Activated CD4-positive, alpha-beta T cell treated with anti-CD3 and anti-CD28 coated beads, Interleukin-2, amount 10 ng/mL, durations not matched to agents 7 days and 5 days (primary cell): ENCODE data around the gene NOTCH1. TPM values are rescaled to one million over a fixed set of nuclear protein-coding genes. Genes with fewer than 3 reads are reported as not detected.

Experiments used
- CTCF ChIA-PET: fragments of 350-600 bp; sonication (Branson Sonifier 250); formaldehyde crosslinking; loops from one replicate; lab custom pipeline; 2021; ENCODE audit warnings: antibody characterized with exemption; lab: Charles Lee
- POLR2A ChIA-PET: fragments of 350-600 bp; sonication (Branson Sonifier 250); formaldehyde crosslinking; loops from one replicate; lab custom pipeline; 2021; ENCODE audit warnings: antibody characterized with exemption; lab: Charles Lee
- DNase-seq: peaks from one replicate; pipeline ENCODE4 v3.0.0-alpha.2; 2020
- H3K27ac Mint-ChIP-seq: one replicate; pipeline ENCODE4 v1.8.0; 2021; ENCODE audit warnings: mild to moderate bottlenecking, moderate library complexity, mixed read lengths
- H3K27me3 Mint-ChIP-seq: one replicate; pipeline ENCODE4 v1.8.0; 2021; ENCODE audit warnings: mixed read lengths
- H3K36me3 Mint-ChIP-seq: one replicate; pipeline ENCODE4 v1.8.0; 2021; ENCODE audit warnings: low read depth, mixed read lengths
- H3K4me1 Mint-ChIP-seq: one replicate; pipeline ENCODE4 v1.8.0; 2021; ENCODE audit warnings: mixed read lengths
- H3K4me3 Mint-ChIP-seq: one replicate; pipeline ENCODE4 v1.8.0; 2021; ENCODE audit warnings: mild to moderate bottlenecking, moderate library complexity, mixed read lengths
- H3K9me3 Mint-ChIP-seq: one replicate; pipeline ENCODE4 v1.8.0; 2021; ENCODE audit warnings: mixed read lengths
- total RNA-seq, 2 experiments: library from RNA; stranded (reverse); gene quantifications; one replicate each; pipeline ENCODE4 v1.2.3, GENCODE V29; 2021

The NOTCH1 gene
- total RNA-seq, 2 experiments from 2014 or later = 73.6 to 74.4 TPM

DNA sequence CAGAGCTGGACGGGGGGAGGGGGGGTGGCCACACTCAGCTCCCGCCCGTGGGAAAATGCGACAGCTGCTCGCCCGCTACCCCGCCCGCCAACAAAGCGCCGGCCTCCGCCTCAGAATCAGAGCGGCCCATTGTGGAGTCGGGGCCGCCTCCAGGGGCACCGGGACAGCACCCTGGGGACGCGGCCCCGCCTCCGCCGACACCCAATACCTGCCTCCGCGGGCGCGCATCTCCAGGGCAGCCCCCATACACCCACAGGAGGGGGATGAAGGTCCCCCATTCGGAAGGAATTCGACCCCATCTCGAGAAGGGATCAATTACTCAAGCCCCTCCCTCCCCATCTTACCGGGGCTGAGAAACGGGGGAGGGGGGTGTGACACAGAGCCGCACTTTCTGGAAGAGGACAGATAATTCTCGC is 1.3 kb downstream of the NOTCH1 start:
- POLR2A ChIA-PET = no interaction called here
- Mint-ChIP-seq H3K9me3 (no peaks in the 10 kb centered on the region), H3K27ac (peak overlapping the region; percentile 68), H3K27me3 (no peaks in the 10 kb centered on the region), H3K4me3 (peak overlapping the region; percentile 88), H3K36me3 (peaks cover 15% of the 10 kb centered on the region), H3K4me1 (peaks cover 53% of the 10 kb centered on the region)
- peak; percentile 47 for DNase-seq
- CTCF ChIA-PET = no interaction called here

DNA sequence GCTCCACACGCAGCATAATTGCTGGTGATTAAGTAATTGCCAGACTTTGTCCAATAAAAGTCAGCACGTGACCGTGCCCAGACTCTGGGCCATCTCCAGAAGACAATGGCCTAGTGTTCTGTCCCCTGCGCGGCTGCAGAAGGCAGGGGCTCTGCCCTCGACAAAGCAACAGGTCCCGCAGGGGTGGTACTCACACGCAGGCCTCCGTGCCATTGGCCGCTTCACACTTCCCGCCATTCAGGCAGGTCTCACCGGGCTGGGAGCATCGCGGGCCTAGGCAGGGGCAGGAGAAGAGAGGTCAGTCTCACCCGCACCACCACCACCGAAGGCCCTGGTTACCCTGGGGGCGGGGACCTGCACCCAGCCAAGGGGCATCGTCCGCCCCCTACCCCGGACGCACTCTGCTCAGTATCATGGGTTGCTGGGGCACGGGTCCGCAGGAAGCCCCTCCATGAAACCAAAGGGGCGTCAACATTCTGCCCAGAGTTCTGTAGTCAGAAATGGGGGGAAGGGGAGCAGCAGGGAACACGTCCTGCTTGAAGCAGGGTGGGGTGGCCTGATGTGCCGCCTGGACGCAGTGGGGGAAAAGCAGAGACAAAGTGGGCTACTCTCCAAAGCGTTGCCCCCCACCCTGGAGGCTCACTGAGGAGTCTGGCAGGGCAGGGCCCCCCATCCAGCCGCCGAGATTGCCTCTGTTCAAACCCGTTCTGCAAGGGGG is 1.9 kb downstream of the NOTCH1 start:
- POLR2A ChIA-PET = no interaction called here
- H3K4me1 Mint-ChIP-seq = peaks cover 58% of the 10 kb centered on the region
- H3K27me3 Mint-ChIP-seq = no peaks in the 10 kb centered on the region
- peaks cover 15% of the 10 kb centered on the region for H3K36me3 Mint-ChIP-seq
- DNase-seq = no peak
- CTCF ChIA-PET = interaction anchor here (2.0 kb wide), 1 partner anchor 11 kb away, joined by 9 read pairs; no protein-coding TSS in a partner anchor
- peak overlapping the region; percentile 88 for H3K4me3 Mint-ChIP-seq
- no peaks in the 10 kb centered on the region for H3K9me3 Mint-ChIP-seq
- peak overlapping the region; percentile 50 for H3K27ac Mint-ChIP-seq

DNA sequence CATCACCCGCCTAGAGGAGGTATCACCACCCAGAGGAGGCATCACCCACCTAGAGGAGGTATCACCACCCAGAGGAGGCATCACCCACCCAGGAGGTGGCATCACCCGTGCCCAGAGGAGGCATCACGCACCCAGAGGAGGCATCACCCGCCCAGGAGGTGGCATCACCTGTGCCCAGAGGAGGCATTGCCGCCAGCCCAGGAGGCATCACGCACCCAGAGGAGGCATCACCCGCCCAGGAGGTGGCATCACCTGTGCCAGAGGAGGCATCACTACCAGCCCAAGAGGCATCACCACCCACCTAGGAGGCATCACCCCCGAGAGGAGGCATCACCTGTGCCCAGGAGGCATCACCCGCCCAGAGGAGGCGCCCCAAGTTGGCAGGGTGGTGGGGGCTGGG is 2.6 kb downstream of the NOTCH1 start:
- Mint-ChIP-seq H3K27ac (peak overlapping the region; percentile 46), H3K27me3 (no peaks in the 10 kb centered on the region), H3K9me3 (no peaks in the 10 kb centered on the region), H3K4me1 (peaks cover 65% of the 10 kb centered on the region), H3K36me3 (peaks cover 17% of the 10 kb centered on the region), H3K4me3 (peak overlapping the region; percentile 88)
- ChIA-PET POLR2A (no interaction called here), CTCF (interaction anchor here (2.0 kb wide), 1 partner anchor 10 kb away, joined by 9 read pairs; no protein-coding TSS in a partner anchor)
- DNase-seq = no peak

DNA sequence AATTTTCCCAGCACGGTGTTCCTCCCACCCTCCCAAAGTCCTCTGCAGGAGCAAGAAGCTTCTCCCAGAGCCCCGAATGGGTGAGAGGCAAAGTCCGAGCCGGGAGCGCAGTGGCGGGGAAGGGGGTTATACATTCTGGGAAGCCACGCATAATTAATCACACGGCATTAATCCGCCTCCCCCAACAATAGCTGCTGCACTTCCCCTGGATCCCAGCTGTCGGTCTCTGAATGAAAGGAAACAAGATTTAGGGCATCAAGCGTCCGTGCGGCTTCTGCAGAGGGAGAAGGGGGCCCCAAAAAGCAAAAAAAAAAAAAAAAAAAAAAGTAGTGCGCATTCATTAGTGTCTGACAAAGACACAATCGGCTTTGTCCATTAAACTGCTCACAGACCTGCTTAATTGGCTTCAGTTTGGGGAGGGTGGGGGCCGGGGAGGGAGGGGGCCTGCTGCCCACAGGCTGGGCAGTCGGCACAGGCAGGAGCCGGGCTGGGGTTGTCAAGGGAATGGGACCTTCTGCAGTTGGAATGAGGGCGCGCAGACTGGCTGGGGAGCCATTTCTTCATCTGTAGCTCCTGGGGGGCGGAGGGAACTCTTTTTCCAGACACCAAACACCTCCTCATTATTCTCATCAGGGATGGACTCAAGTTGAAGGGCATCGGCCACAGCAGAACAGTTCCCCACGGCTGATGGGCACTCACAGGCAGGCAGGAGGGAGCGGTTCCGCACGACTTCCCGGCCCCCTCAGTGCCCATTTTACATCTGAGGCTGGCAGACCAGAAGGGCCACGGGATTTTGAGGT is 3.4 kb downstream of the NOTCH1 start:
- H3K27ac Mint-ChIP-seq = no peak overlapping the region
- H3K9me3 Mint-ChIP-seq = no peaks in the 10 kb centered on the region
- no peak for DNase-seq
- H3K4me3 Mint-ChIP-seq = peak overlapping the region; percentile 88
- H3K27me3 Mint-ChIP-seq = no peaks in the 10 kb centered on the region
- peaks cover 73% of the 10 kb centered on the region for H3K4me1 Mint-ChIP-seq
- POLR2A ChIA-PET = interaction anchor here (0.8 kb wide), 1 partner anchor 9 kb away, joined by 3 read pairs; no protein-coding TSS in a partner anchor
- CTCF ChIA-PET = interaction anchor here (0.6 to 2.0 kb wide), 2 partner anchors 10 to 12 kb away, joined by 3 to 9 read pairs; no protein-coding TSS in a partner anchor
- H3K36me3 Mint-ChIP-seq = peaks cover 17% of the 10 kb centered on the region

DNA sequence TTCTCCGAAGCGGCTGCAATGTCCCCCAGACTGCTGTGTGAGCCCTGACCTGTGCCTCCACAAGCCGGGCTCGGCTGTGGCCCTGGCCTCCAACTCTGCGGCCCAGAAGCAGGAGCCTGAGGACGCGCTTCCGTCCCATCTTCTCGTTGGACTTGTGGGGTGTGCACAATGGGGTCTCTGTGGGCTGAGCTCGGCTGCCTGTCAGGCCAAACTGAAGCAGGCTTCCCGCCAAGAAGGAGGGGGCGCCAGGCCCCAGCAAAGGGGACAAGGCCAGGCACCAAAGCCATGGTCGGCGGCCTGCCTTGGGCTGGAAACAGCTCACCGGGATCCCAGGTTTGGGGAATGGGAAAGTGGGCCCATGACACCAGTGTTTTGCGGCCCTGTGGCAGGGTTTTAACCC is 4.1 kb downstream of the NOTCH1 start:
- Mint-ChIP-seq H3K4me1 (peaks cover 74% of the 10 kb centered on the region), H3K4me3 (no peak overlapping the region), H3K27ac (no peak overlapping the region), H3K27me3 (no peaks in the 10 kb centered on the region), H3K9me3 (no peaks in the 10 kb centered on the region), H3K36me3 (peaks cover 23% of the 10 kb centered on the region)
- ChIA-PET CTCF (interaction anchor here (0.6 to 2.0 kb wide), 3 partner anchors 9 to 54 kb away, joined by 3 to 9 read pairs (median 5); no protein-coding TSS in a partner anchor), POLR2A (interaction anchor here (0.8 kb wide), 1 partner anchor 8 kb away, joined by 3 read pairs; no protein-coding TSS in a partner anchor)
- DNase-seq = no peak

DNA sequence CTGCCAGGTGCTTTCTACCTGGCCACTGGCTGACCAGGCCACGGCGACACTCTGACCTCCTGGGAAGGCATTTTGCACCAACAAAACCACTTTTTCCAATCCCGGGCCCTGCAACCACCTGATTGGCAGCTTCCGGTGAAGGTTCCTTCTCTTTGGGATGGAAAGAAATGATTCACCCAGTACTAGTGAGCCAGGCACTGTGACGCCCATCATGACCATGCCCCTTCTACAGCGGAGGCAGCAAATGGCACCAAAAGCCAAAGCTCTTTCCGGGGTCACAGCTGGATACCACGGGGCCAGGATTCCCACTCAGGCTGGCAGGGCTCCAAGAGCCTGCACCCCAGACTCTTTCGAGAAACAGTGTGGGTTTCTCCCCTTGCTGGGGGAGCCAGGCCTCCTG is 4.7 kb downstream of the NOTCH1 start:
- ChIA-PET POLR2A (no interaction called here), CTCF (interaction anchor here (0.6 to 2.6 kb wide), 3 partner anchors 40 to 55 kb away, joined by 3 to 6 read pairs (median 5); no protein-coding TSS in a partner anchor)
- Mint-ChIP-seq H3K27ac (peak overlapping the region; percentile 98), H3K4me3 (no peak overlapping the region), H3K27me3 (no peaks in the 10 kb centered on the region), H3K9me3 (no peaks in the 10 kb centered on the region), H3K4me1 (peaks cover 73% of the 10 kb centered on the region), H3K36me3 (peaks cover 23% of the 10 kb centered on the region)
- no peak for DNase-seq

DNA sequence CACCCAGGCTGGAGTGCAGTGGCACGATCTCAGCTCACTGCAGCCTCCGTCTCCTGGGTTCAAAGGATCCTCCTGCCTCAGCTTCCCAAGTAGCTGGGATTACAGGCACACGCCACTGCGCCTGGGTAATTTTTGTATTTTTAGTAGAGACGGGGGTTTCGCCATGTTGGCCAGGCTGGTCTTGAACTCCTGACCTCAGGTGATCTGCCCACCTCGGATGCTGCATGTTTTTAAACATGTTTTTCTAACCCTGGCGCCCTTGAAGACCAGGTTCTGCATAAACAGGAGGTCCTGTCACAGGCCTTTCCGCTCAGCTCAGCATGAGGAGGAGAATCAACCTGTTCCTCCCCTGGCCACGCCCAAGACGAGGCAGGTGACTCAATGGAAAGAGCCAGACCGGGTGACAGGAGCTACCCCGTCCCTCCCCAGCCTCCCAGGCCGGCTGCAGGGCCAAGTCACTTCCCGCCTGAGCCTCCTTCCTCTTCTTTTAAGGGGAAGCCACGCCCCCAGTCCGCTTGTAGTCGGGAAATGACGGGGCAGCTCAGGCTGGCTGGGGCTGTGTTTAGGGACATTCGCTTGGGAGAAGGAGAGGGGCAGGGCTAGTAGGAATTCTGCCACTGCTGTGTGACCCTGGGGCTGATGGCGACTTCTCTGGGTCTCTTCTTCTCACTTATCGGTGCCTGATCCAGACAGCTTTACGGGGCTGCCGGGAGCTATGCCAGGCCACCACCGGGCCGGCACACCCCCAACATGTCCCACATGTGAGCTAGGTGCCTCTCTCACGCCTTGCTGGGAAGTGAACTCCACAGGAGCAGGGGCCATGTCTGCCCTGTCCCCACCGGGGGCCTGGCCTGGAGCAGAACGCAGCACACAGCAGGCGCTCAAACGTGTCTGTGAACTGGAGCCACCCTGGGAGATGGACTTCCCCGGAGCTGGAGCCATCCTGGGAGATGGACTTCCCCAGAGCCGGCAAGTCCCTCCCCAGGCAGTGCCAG is 6.1 kb downstream of the NOTCH1 start:
- peaks cover 23% of the 10 kb centered on the region for H3K36me3 Mint-ChIP-seq
- peak overlapping the region; percentile 74 for H3K4me3 Mint-ChIP-seq
- ChIA-PET CTCF (interaction anchor here (0.9 to 2.7 kb wide), 7 partner anchors 10 to 363 kb away, joined by 3 to 12 read pairs (median 6); no protein-coding TSS in a partner anchor), POLR2A (interaction anchor here (1.4 kb wide), 1 partner anchor 10 kb away, joined by 3 read pairs; no protein-coding TSS in a partner anchor)
- peak overlapping the region; percentile 98 for H3K27ac Mint-ChIP-seq
- DNase-seq = peak; percentile 95
- H3K4me1 Mint-ChIP-seq = peaks cover 75% of the 10 kb centered on the region
- no peaks in the 10 kb centered on the region for H3K27me3 Mint-ChIP-seq
- no peaks in the 10 kb centered on the region for H3K9me3 Mint-ChIP-seq

DNA sequence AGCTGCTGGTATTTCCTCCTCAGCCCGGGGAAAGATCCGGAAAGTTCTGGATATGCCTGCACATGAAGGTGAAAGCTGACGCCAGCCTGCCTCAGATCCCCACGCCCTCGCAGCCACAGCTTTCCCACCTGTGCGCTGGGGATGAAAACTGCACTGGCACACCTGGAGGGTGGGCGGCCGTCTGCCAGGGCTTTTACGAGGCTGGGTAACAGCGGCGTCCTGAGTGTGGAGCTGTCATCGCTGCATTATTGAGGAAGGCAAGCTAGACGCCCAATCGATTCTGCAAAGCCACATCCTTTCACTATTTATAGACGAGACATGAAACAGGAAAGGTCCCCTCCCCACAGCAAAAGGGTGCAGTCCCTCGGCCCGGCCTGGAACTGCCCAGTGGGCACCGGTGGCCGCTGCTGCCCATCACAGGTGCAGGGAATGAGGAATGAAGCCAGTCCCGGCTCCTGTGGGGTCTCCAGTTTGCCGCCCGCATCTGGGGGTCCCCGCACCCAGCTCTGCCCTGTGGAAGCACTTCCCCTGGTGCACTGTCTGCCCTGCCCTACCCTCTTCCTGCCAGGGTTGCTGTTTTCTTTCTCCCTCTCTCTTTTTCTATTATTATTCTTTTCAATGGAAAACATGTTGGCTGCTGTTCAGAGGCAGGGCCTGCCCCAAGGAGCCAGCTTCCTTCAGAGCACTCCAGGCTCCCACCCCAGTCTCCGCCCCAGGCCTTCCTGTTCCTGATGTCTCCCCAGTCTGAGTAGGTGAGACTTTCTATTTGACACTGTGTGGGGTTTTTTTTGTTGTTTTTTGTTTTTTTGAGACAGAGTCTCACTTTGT is 7.0 kb downstream of the NOTCH1 start:
- no peaks in the 10 kb centered on the region for H3K9me3 Mint-ChIP-seq
- ChIA-PET POLR2A (interaction anchor here (1.0 to 1.4 kb wide), 2 partner anchors 9 to 12 kb away, joined by 3 read pairs; no protein-coding TSS in a partner anchor), CTCF (interaction anchor here (1.0 to 2.7 kb wide), 7 partner anchors 9 to 188 kb away, joined by 3 to 12 read pairs (median 6); no protein-coding TSS in a partner anchor)
- H3K36me3 Mint-ChIP-seq = peaks cover 27% of the 10 kb centered on the region
- no peaks in the 10 kb centered on the region for H3K27me3 Mint-ChIP-seq
- peak overlapping the region; percentile 74 for H3K4me3 Mint-ChIP-seq
- peak overlapping the region; percentile 98 for H3K27ac Mint-ChIP-seq
- DNase-seq = peak; percentile 73
- peaks cover 75% of the 10 kb centered on the region for H3K4me1 Mint-ChIP-seq

DNA sequence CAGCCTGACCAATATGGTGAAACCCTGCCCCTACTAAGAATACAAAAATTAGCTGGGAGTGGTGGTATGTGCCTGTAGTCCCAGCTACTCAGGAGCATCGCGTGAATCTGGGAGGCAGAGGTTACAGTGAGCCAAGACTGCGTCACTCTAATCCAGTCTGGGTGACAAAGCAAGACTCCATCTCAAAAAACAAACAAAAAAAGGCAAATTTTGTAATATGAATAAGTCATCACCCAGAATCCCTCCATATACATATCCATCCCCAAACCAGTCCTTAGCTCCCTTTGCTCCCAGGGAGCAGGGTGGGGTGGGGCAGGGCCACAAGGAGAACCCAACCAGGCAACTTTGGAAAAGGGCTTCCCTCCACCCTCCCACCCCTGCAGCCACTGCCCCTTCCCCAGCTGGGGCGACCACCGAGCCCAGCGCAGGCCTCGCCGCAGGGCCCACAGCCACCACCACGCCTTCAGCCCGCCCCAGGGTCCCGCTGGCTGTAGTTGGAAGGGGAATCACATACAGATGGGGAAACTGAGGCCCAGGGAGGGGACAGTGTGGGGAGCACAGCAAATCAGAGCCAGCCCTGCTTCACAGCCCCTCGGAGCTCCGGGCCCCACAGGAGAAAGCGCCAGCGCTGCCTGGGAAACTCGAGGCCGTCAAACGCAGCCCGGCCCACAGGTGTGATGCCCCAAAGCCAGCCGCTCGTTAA is 7.8 kb downstream of the NOTCH1 start:
- Mint-ChIP-seq H3K9me3 (no peaks in the 10 kb centered on the region), H3K4me1 (peaks cover 76% of the 10 kb centered on the region), H3K27ac (peak overlapping the region; percentile 98), H3K27me3 (no peaks in the 10 kb centered on the region), H3K4me3 (peak overlapping the region; percentile 74), H3K36me3 (peaks cover 26% of the 10 kb centered on the region)
- ChIA-PET CTCF (interaction anchor here (1.0 to 2.7 kb wide), 6 partner anchors 8 to 189 kb away, joined by 3 to 12 read pairs (median 6); no protein-coding TSS in a partner anchor), POLR2A (interaction anchor here (1.0 to 1.4 kb wide), 2 partner anchors 8 to 11 kb away, joined by 3 read pairs; no protein-coding TSS in a partner anchor)
- DNase-seq = no peak

DNA sequence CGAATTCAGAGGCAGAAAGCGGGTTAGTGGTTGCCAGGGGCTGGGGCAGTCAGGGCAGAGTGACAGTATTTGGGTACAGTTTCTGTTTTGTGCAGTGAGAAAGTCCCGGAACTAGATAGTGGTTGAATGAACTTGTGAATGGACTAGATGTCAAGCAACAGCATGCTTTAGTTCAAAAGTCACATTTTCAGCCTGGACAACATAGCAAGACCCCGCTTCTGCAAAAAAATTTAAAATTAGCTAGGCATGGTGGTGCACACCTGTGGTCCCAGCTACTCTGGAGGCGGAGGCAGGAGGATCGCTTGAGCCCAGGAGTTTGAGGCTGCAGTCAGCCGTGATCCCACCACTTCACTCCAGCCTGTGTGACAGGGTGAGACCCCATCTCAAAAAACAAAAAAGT is 8.4 kb downstream of the NOTCH1 start:
- no peaks in the 10 kb centered on the region for H3K27me3 Mint-ChIP-seq
- no peak overlapping the region for H3K4me3 Mint-ChIP-seq
- H3K27ac Mint-ChIP-seq = peak overlapping the region; percentile 98
- ChIA-PET POLR2A (no interaction called here), CTCF (interaction anchor here (1.4 kb wide), 1 partner anchor 17 kb away, joined by 3 read pairs; no protein-coding TSS in a partner anchor)
- no peaks in the 10 kb centered on the region for H3K9me3 Mint-ChIP-seq
- peaks cover 76% of the 10 kb centered on the region for H3K4me1 Mint-ChIP-seq
- peaks cover 21% of the 10 kb centered on the region for H3K36me3 Mint-ChIP-seq
- DNase-seq = no peak
